GM18858 (cell line): ENCODE measurements around the gene C2orf80.
"Not testable (repeated sequence)": the region's sequence is repeated elsewhere in the genome, so short reads cannot be mapped to it uniquely, and the experiment has no call there.

Experiments
- ATAC-seq: cut with Tn5 transposase; IDR thresholded peaks from one replicate; pipeline ENCODE4 v1.9.1; 2021; ENCODE audit not compliant: unreplicated experiment

Gene C2orf80

DNA sequence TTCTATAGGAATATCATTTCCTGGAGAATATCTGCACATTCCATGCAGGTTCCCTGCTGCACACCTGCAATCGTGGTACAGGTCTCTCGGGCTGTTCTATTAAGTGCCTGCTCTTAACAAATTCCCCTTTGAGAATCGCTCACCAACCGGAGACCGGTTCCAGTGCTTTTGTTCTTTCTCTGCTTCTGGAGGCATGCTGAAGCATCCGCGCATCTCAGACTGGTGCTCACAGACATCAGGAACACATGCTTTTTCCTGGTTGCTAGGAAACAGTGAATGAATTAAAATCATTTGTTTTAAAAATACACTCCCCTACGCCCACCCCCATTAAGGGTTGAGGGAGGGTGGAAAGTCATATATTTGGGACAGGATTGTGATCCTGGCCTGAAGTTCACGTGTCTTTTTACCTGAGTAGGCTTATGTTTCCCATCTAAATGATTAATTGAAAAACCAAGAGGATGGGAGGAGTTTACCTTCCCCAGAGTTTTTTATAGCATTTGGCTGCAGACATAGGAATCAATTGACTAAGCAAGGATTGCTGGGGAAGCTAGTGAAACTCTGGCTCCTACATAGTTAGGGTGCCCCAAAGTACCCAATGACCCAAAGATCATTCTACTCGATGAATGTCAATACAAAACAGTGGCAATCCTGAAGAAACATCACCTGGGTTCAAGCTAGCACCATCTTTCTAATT lies at the start of gene C2orf80:
Gene C2orf80, minus strand, starts transcription at position 221 of the 694 bp plus-strand sequence. CDS start 3,044 bp downstream, outside the sequence.
- ATAC-seq, result no peak

DNA sequence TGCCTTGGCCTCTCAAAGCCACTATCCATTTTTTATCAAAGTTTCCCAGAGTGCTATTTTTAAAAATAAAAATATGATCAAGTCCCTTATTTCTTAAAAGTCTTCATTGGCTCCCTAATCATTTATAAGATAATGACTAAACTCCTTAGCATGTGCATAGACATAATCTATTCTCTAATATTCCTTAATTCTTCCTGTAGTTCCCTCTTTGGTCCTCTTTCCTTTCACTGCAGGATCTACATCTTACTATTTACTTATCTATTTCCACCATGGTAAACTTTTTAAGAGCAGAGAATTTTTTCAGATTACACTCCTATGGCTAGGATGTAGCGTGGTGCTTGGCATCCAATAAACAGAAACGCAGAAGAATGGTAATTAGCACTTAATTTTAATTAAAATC lies 46.0 kb upstream of the C2orf80 start:
- no peak for ATAC-seq

DNA sequence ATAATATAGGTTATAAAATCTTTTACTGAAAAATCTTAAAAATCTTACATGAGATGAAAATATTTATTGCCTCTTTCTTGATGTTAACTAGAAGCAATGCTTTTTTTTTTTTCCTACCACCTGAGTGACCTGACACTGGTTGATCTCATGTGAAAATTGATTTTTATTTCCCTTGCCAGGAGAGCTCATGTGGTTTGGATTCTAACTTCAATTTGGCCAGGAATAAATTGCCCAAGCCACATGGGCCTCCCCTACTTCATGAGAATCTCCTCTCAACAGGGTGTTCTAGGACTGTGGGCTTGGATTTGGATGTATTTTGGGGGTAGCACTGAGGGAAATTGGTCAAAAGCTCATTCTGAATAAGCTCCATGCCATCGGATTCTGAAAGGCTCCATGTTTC lies 45.0 kb upstream of the C2orf80 start:
- ATAC-seq, result no peak

DNA sequence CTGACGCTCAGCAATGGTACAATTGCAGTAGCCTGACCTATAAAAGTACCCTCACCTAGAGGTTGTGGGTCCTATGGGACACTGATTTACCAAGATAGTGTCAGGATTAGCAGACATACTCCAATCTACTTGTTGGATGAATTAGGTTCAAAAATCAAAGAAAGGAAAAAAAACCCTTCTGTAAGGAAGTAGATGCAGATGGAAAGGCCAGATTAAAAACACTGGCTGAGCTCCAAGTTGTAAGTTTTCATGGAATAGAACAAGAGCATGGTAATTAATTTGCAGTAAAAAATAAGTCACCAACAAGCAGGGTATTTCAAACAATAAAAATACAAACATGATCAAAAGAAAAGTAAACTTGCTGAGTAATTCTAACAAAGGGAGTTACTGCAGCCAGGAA lies 38.6 kb upstream of the C2orf80 start:
- no peak for ATAC-seq

DNA sequence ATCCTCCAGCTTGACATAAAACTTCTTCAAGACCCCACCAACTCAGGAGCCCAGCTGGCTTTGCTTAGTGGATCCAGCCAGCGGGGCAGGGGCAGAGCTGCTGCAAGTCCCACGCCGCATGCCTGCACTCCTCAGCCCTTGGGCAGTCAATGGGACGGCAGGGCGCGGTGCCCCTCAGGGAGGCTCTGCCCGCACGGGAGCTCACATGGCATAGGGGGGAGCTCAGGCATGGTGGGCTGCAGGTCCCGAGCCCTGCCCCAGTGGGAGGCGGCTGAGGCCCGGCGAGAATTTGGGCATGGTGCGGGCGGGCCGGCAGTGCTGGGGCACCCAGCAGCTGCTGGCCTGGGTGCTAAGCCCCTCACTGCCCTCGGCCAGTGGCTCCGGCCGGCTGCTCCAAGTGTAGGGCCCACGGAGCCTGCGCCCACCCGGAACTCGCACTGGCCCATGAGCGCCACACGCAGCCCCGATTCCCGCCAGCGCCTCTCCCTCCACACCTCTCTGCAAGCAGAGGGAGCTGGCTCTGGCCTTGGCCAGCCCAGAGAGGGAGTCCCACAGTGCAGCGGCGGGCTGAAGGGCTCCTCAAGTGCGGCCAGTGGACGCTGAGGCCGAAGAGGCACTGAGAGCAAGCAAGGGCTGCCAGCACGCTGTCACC lies 37.9 kb upstream of the C2orf80 start:
- ATAC-seq, result no peak

DNA sequence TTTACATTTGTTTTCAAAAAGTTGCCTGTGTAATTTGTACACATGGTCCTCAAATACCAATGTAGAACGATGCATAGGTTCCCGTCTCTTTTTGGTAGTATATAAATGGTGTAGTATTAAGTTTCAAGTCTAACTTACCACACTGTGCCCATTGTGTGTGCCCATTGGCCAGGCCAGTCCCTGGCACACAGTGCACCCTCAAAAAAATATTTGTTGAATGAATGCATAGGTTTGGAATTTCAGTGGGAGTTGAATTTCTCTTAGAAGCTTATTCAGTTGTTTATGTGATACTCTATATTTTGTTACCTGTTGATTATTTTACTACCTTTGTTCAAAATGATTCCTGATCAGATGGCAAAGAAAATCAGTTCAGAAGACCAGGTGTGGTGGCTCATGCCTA lies 35.0 kb upstream of the C2orf80 start:
- ATAC-seq, result no peak

DNA sequence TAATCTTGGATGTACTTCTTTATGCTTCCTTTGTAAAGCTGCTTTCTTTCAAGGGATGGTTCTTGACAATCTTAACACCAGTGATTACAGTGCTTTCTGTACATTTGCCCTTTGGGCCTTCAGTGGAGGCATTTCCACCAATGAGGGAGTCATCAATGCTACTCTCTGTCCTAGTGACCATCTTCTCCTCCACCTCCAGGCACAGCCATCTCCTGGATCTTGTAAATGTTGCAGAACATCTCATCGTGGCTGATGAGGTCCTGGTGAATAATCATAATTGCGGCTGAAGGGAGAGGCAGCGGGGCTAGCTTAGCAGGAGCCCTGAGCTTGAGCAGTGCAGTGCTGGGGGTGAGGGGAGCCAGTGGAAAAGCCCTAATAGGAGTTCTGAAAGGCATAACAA lies 32.5 kb upstream of the C2orf80 start:
- ATAC-seq, result no peak

DNA sequence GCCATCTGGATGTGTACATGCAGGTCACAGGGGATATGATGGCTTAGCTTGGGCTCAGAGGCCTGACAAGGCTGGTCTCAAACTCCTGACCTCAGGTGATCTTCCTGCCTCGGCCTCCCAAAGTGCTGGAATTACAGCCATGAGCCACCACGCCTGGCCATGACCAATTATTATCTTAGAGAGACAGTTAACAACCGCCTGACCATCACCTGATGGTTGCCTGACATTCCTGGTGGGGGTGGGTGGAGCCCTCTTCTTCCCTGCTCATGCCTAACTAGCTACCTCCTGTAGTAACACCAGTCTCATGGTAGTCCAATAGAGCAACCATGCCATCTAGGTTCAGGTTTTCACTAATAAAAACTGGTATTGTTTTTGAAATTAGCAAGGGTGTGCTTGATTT lies 32.0 kb upstream of the C2orf80 start:
- not testable (repeated sequence) for ATAC-seq

DNA sequence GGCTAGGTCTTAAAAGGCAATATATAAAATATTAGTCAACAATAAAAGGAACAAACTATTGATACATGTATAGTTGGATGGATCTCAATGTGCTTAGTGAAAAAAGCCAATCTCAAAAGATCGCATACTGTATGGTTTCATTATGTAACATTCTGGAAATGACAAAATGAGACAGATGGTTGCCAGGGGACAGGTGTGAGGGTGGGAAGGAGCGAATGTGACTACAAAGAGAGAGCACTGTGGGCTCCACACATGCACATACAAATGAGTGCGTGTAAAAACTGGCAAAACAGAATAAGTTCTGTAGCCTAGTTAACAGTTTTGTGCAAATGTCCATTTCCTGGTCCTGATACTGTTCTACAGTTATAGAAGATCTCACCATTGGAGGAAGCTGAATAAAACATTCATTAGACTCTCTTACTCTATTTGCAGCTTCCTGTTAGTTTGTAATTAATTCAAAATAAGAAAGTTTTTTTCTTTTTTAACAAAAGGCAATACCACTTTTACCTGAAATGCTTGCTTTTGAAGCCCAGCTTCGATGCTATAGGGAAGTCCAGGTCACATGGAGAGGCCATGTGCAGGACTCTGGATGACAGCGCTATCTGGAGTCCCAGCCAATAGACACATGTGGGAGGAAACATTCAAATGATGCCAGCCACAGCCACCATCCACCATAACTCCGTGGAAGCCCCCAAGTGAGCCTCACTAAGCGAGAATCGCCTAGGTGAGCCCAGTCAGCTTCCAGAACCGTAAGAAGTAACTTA lies 21.0 kb upstream of the C2orf80 start:
- ATAC-seq, result no peak

DNA sequence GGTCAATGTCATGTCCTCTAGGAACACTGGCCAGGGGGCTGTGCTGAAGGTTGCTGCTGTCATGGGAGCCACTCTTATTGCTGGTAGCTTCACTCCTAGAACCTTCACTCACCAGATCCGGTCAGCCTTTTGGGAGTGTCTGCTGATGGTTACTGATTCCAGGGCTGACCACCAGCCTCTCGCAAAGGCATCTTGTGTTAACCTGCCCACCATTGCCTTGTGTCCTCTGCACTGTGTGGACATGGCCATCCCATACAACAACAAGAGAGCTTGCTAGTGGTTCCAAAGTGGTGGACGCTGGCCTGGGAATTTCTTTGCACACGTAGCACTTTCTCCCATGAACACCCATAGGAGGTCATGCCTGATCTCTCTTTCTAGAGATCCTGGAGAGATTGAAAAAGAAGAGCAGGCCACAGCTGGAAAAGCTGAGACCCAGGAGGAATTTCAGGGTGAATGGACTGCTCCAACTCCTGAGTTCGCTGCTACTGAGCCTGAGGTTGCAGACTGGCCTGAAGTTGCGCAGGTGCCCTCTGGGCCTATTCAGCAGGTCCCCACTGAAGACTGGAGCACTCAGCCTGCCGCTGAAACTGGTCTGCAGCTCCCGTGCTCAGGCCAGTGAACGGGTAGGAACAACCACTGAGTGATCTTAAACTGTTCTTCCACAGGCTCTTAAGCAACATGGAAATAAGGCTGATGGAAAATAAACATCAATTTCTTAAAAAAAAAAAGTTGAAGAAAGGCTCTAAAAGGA lies 18.7 kb upstream of the C2orf80 start:
- no peak for ATAC-seq

DNA sequence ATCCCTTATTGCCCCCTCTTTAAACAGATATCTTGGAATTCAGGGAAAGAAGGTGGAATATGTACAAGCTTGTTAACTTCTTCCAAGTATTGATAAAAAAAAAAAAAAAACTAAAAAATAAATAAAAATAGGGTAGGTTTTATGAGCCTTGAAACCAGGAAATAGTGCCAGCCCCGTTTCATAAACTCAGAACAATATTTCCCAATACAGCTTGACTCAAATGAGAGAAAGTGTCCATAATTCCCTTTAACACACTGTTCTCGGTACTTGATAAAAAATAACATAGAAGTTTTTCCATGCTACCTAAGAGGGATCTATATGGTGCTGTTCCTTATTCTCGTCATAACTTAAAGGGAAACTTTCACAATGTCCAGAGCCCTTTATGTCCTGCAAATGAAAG lies 17.9 kb upstream of the C2orf80 start:
- no peak for ATAC-seq

DNA sequence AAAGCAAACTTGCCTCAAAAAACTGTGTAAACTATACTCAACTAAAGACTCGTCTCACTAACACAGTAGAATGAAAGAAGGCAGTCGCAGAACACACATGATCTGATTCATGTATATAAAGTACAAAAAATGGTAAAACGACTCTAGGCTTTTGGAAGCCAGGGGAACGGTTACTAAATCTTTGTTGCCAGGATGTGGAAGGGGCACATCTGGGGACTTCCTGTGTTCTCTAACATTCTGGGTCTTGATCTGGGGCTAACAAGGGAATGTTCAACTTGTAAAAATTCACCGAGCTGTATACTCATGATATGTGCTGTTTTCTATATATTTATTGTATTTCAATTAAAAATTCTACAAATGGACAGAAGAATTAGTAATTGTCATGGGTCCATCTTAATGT lies 14.3 kb upstream of the C2orf80 start:
- no peak for ATAC-seq

DNA sequence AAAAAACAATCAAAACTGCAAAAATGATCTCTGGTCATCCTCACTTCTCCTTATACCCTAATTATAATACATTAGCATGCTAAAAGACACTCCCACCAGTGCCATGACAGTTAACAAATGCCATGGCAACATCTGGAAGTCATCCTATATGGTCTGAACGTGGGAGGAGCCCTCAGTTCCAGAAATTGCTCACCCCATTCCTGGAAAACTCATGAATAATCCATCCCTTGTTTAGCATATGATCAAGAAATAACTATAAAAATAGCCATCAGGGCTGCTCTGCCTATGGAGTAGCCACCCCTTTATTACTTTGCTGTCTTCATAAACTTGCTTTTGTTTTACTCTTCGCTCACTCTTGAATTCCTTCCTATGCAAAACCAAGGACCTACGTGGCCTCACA lies 5.7 kb upstream of the C2orf80 start:
- ATAC-seq, result no peak

DNA sequence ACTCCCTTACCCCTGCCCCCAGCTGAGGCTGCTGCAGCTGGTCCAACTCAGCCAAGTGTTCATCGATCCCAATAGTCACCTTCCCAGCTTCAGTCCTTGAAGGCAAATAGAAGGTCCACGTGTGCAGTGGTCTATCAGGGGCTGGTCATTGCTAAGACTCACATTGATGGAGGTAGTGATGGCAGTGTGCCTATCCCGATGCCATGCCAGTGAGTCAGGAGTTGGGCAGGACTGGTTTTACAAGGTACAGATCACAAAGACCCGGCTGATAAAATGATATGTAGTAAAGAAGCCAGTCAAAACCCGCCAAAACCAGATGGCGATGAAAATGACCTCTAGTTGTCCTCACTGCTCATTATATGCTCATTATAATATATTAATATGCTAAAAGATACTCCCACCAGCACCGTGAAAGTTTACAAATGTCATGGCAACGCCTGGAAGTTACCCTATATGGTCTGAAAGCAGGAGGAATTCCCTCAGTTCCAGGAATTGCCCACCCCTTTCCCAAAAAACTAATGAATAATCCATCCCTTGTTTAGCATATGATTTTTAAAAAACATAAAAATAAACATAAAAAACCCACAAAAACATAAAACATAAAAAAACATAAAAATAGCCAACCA lies 2.9 kb upstream of the C2orf80 start:
- ATAC-seq, result no peak

DNA sequence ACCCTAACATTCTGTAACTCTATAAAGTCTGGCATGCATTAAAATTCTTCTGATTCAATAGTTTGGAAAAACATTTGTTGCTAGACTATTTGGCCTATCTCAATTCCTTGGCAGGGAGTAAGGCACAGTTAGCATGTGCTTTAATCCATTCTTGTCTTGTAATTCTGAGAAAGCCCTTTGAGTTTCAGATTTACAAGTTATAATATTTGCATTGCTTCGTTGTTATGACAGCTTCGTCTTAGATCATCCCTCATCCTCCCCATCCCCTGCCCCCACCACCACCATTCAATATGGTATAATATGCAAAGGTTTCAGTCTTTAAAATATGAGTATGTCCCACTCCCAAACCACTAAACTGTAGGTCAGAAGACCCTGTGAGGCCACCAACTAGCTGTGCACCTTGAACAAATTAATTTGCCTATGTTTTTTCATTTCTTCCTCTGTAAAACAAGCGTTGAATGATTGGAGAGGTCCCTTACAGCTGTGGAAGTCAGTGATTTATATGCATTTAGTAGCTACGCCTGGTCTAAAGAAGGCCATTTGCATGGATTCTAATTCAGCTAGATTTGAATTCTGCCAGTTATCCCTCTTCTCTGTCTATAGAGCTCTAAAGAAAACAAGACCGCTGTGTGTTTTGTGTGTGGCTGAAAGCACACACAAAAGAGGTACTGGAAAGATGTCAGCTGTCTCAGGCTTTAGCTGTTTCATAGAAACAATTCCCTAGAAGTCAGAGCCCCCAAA lies 591 bp downstream of the C2orf80 start:
- ATAC-seq, result no peak

DNA sequence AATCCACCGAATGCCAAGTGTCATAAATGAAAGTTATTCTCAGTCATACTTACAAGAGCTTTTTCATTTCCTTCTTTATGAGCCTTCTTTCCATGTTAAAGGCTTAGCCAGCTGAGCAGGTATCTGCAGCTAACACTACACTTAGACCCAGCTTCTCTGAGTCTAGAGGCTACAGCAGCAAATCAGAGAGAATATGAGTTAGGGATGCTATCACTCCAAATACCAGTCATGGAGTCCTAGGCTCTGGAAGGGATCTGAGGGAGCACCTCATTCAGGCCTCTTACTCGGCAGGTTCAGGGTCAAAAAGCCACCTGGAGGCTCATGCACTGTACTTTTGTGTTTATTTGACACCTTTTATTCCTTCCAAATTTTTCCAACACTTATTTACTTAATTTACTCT lies 2.9 kb downstream of the C2orf80 start:
- no peak for ATAC-seq

DNA sequence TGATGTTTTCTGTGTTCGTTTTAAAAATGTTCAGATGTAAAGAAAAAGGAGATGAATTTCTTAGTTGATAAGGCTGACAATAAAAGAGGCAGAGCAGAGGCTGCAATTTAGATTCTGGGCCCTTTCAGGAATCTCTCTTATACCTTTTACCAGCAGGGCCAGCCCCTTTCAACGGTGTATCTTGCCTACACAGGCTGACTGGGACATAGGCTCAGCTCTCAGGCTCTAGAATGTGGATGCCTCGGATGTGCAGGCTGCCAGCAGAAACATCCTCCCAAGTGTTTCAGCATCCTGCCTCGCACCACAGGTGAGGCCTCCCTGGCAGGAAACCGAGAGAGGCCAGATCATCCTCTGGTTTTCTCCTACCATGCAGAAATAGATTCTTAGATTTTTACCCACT lies 3.4 kb downstream of the C2orf80 start:
- ATAC-seq, result no peak

DNA sequence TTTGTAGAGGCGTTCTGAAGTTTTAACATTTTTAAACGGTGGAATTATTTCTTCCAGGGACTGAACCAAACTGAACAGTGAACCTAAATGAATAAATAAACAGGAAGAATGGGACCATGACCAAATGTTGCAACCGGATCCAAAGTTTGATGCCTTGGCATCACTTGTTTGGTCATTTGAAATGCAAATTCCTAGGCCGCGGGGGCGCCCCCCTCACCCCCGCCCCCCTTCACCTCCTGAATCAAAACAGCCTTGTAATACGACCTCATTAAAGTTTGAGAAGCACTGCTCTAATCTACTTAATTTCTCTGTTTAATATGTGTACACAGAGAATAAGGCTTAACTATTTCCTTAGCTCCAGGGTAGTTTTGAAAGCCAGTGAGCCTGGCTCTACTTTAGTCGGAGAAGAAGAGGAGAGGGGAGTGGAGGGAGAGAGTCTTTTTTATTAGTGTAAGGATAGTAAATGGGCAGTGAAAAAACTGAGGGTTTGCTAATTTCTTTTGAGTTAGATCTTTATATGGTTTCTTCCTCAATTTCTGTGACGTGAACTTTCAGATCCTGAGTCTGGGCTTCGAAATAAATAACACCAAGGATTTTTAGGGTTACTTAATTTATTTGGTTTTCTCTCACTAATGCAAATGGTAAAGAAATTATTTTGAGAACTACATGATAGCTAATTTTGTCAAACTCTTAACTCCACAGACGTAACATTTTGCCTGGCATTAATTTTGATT lies 5.7 kb downstream of the C2orf80 start:
- no peak for ATAC-seq

DNA sequence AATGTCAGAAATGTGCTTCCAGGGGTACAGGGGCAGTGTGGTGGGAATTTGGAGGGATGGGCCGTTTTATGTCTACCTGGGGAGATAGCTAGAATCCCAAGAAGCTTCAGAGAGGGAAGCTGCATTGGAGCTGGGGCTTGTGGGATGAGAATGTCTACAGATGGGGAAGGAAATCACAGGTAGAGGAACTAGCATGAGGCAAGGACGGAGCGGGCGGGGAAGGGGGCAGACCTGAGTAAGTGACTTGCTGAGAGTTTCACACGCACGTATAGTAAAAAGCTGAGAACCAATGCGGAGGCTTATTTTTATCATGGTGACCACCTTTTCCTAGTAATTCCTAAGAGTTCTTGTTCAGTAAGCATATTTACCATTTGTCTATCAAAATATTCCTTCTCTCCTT lies 6.3 kb downstream of the C2orf80 start:
- no peak for ATAC-seq

DNA sequence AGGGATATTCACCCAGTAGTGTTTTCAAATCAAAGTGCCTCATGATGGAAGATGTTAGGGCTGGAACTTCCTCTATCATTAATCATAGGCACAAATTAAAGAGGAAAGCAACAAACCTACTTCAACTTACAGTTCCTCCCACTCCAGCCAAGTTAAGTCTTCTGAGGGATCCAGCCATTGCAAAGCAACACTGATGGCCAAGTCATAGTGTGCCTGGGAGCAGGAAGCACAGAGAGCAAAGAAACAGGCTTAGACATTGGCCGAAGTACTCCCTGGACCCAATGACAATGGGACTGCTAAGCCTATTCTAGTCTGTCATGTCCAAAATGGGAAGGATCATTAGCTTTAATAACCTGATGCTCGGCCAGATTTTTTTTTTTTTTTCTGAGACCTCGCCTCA lies 7.0 kb downstream of the C2orf80 start:
- no peak for ATAC-seq
